C4-2B (cell line): ENCODE results near the gene IBSP.

ENCODE experiments used
- ZFX ChIP-seq: fragments of 450-650 bp; IDR thresholded peaks from 2 replicates; pipeline ENCODE4 v1.6.1; 2017
- TF ChIP-seq, protein P1 (sequence below): fragments of 450-650 bp; conservative IDR thresholded peaks from 2 replicates; pipeline ENCODE4 v1.5.1; 2017; ENCODE audit warnings: mild to moderate bottlenecking

DNA sequence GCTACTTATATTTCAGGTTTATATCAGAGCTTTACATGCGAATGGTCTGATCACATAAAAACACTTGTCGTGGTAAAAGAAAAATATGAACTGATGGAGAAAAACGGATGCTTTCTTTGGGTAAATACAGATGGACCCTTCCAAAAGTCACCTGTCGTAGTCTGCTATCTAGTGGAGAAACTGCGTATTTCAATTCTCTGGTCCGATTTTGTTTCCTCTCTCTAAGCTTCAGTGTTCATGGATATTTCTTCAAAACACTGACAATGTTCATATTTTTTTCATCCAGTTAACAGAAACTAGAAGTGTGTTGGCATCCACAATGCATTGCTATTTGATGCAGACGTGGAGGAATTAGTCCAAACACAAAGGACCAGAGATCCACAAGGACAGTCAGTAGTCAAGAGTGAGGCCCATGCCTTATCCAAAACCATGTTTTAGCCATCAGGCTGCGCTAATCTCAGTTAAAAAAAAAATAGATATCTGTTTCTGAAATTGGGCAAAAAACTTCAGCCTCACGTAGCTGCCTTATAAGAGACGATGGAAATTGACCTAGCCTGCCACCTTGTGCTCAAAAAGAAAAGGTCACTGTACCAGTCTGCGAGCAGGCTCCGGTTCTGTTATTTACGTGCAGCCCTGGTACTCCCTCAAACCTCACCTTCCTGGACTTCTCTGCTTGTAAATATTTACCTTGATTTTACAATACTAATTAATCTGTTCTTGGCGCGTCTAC lies 49.4 kb downstream of the IBSP start:
- TF ChIP-seq, protein P1, sequence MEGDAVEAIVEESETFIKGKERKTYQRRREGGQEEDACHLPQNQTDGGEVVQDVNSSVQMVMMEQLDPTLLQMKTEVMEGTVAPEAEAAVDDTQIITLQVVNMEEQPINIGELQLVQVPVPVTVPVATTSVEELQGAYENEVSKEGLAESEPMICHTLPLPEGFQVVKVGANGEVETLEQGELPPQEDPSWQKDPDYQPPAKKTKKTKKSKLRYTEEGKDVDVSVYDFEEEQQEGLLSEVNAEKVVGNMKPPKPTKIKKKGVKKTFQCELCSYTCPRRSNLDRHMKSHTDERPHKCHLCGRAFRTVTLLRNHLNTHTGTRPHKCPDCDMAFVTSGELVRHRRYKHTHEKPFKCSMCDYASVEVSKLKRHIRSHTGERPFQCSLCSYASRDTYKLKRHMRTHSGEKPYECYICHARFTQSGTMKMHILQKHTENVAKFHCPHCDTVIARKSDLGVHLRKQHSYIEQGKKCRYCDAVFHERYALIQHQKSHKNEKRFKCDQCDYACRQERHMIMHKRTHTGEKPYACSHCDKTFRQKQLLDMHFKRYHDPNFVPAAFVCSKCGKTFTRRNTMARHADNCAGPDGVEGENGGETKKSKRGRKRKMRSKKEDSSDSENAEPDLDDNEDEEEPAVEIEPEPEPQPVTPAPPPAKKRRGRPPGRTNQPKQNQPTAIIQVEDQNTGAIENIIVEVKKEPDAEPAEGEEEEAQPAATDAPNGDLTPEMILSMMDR, result peak; percentile 89
- no peak for TF ChIP-seq ZFX
